HG03571 (cell line): ENCODE results near the gene MIA2.
"Not testable (repeated sequence)": the region's sequence is repeated elsewhere in the genome, so short reads cannot be mapped to it uniquely, and the experiment has no call there.

Experiments used
- ATAC-seq: cut with Tn5 transposase; IDR thresholded peaks from one replicate; pipeline ENCODE4 v1.9.1; 2021; ENCODE audit not compliant: unreplicated experiment

Gene MIA2

GRCh38 chr14:39320318-39320717, 86.6 kb downstream of the MIA2 start:
- no peak for ATAC-seq

GRCh38 chr14:39322807-39323206, 89.1 kb downstream of the MIA2 start:
- no peak for ATAC-seq

GRCh38 chr14:39324097-39324496, 90.4 kb downstream of the MIA2 start:
- ATAC-seq = no peak

GRCh38 chr14:39339003-39339402, 105.3 kb downstream of the MIA2 start:
- ATAC-seq = no peak

- ATAC-seq = not testable (repeated sequence)
Observed at GRCh38 chr14:39341126-39341525, 107.4 kb downstream of the MIA2 start.

- ATAC-seq = no peak
Observed at GRCh38 chr14:39342768-39343167, 109.1 kb downstream of the MIA2 start.

- no peak for ATAC-seq
Observed at GRCh38 chr14:39343614-39344013, 109.9 kb downstream of the MIA2 start.

- ATAC-seq = no peak
Observed at GRCh38 chr14:39350866-39351265, 117.2 kb downstream of the MIA2 start.

- ATAC-seq = no peak
Observed at GRCh38 chr14:39351708-39352107, 118.0 kb downstream of the MIA2 start.

GRCh38 chr14:39359069-39359468, 125.4 kb downstream of the MIA2 start:
- not testable (repeated sequence) for ATAC-seq

- ATAC-seq = no peak
Observed at GRCh38 chr14:39360316-39360715, 126.6 kb downstream of the MIA2 start.

- not testable (repeated sequence) for ATAC-seq
Observed at GRCh38 chr14:39361556-39361955, 127.8 kb downstream of the MIA2 start.

- no peak for ATAC-seq
Observed at GRCh38 chr14:39364509-39364908, 130.8 kb downstream of the MIA2 start.

- no peak for ATAC-seq
Observed at GRCh38 chr14:39365354-39365753, 131.6 kb downstream of the MIA2 start.

GRCh38 chr14:39366460-39367386, 133.0 kb downstream of the MIA2 start:
- no peak for ATAC-seq

GRCh38 chr14:39367387-39367751, 133.7 kb downstream of the MIA2 start:
- no peak for ATAC-seq

GRCh38 chr14:39368261-39368959, 134.7 kb downstream of the MIA2 start:
- ATAC-seq = no peak

- no peak for ATAC-seq
Observed at GRCh38 chr14:39369029-39369428, 135.3 kb downstream of the MIA2 start.

- no peak for ATAC-seq
Observed at GRCh38 chr14:39370415-39370814, 136.7 kb downstream of the MIA2 start.

- no peak for ATAC-seq
Observed at GRCh38 chr14:39372656-39373055, 138.9 kb downstream of the MIA2 start.

GRCh38 chr14:39374851-39375250, 141.1 kb downstream of the MIA2 start:
- no peak for ATAC-seq
